Cardiac fibroblast (primary cell): Measurements from ENCODE around the gene VEZT.

Experiments used
- DNase-seq, 2 donors: peaks; one replicate each; pipeline versions ENCODE4 v3.0.0 to v3.0.0-alpha.2; 2010; ENCODE audit warnings: low read depth in 2 of 2
- H3K4me3 ChIP-seq, 2 donors: replicated peaks in 1 of 2; 1 replicate in 1 of 2; 2 replicates in 1 of 2; pipeline ENCODE4 v1.5.1; 2011; ENCODE audit warnings: low read depth in 2 of 2, low read length in 2 of 2, mild to moderate bottlenecking in 2 of 2, moderate library complexity in 1 of 2
- CTCF ChIP-seq: IDR thresholded peaks from one replicate; pipeline ENCODE4 v1.5.1; 2011; ENCODE audit warnings: low read depth, mild to moderate bottlenecking, low read length, inconsistent platforms

Gene VEZT

DNA sequence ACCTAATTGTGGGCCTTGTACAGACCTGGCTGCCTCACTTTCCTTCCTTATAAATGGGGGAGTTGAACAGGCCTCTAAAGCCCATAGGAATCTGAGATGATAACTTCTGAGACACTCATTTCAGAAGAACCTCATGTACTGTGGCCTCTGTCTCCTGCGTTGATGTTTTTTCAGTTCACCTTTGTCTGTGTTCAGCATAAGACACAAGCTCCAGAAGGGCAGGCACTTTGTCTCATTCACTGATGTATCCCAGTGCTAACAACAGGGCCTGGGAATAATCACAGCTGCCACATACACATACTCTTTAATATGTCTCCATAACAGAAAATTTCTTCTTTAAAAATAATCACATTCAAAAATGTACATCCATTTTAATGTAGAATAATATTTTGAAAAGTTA lies 3.7 kb upstream of the VEZT start:
- DNase-seq = no peak
- H3K4me3 ChIP-seq = no peak overlapping the region
- no peak for TF ChIP-seq CTCF

DNA sequence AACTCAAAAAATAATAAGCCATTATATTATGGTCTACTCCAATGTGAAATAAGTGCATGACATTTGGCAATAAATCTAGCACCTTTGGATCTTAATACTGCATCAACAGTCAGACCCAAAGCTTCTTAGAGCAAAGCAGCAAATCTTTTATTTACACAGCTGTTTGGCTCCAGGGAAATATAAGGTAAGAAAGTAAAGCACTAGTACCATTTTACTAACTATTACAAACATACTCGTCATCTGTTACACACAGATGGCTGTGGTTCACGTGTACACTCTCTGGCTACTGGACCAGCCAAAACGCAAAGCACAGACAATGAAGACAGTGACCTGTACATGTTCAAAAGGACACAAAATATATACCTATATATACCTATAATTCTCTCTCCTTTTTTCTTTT lies 3.1 kb upstream of the VEZT start:
- TF ChIP-seq CTCF = no peak
- no peak overlapping the region for H3K4me3 ChIP-seq
- no peak for DNase-seq

- peak overlapping the region; percentile 87 to 88 for H3K4me3 ChIP-seq
- DNase-seq = peak; percentile 62 to 63
Observed at GRCh38 chr12:95215949-95216348, 1.7 kb upstream of the VEZT start.

GRCh38 chr12:95216711-95217376 lies 763 bp upstream of the VEZT start:
- DNase-seq = peak in 1 of 2 donors; percentile 33
- TF ChIP-seq CTCF = no peak
- peak overlapping the region; percentile 87 to 88 for H3K4me3 ChIP-seq

More at GRCh38 chr12:95215949-95216348, 1.7 kb upstream of the VEZT start:
- no peak for TF ChIP-seq CTCF

GRCh38 chr12:95218150-95219133 lies 835 bp downstream of the VEZT start:
- peak overlapping the region; percentile 86 to 88 for H3K4me3 ChIP-seq
- no peak for TF ChIP-seq CTCF
- DNase-seq = peak; percentile 54 to 74

GRCh38 chr12:95220190-95220589 lies 2.6 kb downstream of the VEZT start:
- no peak overlapping the region for H3K4me3 ChIP-seq
- DNase-seq = no peak
- TF ChIP-seq CTCF = no peak
